ENCODE measurements around the gene GDF15.

Gene GDF15

GRCh38 chr19:18428173-18428786 lies 42.3 kb downstream of the GDF15 start:
- no peak for DNase-seq (ENCODE audit: low read depth, low spot score)
- H3K27ac ChIP-seq: no peak overlapping the region

- no peak for DNase-seq (ENCODE audit: low read depth, low spot score)
- no peak overlapping the region for H3K27ac ChIP-seq
Measured at GRCh38 chr19:18428787-18429674, 43.1 kb downstream of the GDF15 start.

GRCh38 chr19:18429717-18430416 lies 43.9 kb downstream of the GDF15 start:
- no peak for DNase-seq (ENCODE audit: low read depth, low spot score)
- no peak overlapping the region for H3K27ac ChIP-seq

GRCh38 chr19:18430417-18431144 lies 44.6 kb downstream of the GDF15 start:
- no peak overlapping the region for H3K27ac ChIP-seq
- no peak for DNase-seq (ENCODE audit: low read depth, low spot score)

GRCh38 chr19:18431351-18432197 lies 45.6 kb downstream of the GDF15 start:
- H3K27ac ChIP-seq: no peak overlapping the region
- DNase-seq (ENCODE audit: low read depth, low spot score): no peak

GRCh38 chr19:18432275-18433014 lies 46.5 kb downstream of the GDF15 start:
- H3K27ac ChIP-seq: no peak overlapping the region
- no peak for DNase-seq (ENCODE audit: low read depth, low spot score)

GRCh38 chr19:18433015-18433691 lies 47.2 kb downstream of the GDF15 start:
- H3K27ac ChIP-seq: no peak overlapping the region
- no peak for DNase-seq (ENCODE audit: low read depth, low spot score)

GRCh38 chr19:18433735-18434398 lies 47.9 kb downstream of the GDF15 start:
- DNase-seq (ENCODE audit: low read depth, low spot score): no peak
- no peak overlapping the region for H3K27ac ChIP-seq

GRCh38 chr19:18434411-18435175 lies 48.6 kb downstream of the GDF15 start:
- DNase-seq (ENCODE audit: low read depth, low spot score): no peak
- H3K27ac ChIP-seq: no peak overlapping the region

- no peak for DNase-seq (ENCODE audit: low read depth, low spot score)
Measured at GRCh38 chr19:18435178-18435841, 49.4 kb downstream of the GDF15 start.

GRCh38 chr19:18435842-18436670 lies 50.1 kb downstream of the GDF15 start:
- no peak overlapping the region for H3K27ac ChIP-seq
- no peak for DNase-seq (ENCODE audit: low read depth, low spot score)

More at GRCh38 chr19:18435178-18435841, 49.4 kb downstream of the GDF15 start:
- no peak overlapping the region for H3K27ac ChIP-seq

- H3K27ac ChIP-seq: no peak overlapping the region
- no peak for DNase-seq (ENCODE audit: low read depth, low spot score)
Measured at GRCh38 chr19:18436671-18437490, 50.9 kb downstream of the GDF15 start.

- no peak for DNase-seq (ENCODE audit: low read depth, low spot score)
- H3K27ac ChIP-seq: peak within 1 kb of the TSS; percentile 50
Measured at GRCh38 chr19:18437491-18438330, 51.8 kb downstream of the GDF15 start, which contains the start of gene ISYNA1. ISYNA1 (minus strand) TSS chr19:18438133; CDS start chr19:18437979, 154 bp downstream.
